NCI-H1048 (cell line): ENCODE measurements around the gene WWOX.

ENCODE experiments used
- DNase-seq: peaks from one replicate; lab custom pipeline; 2025; lab: John Stamatoyannopoulos, UW

WWOX gene

GRCh38 chr16:78812582-78812981 is 713.1 kb downstream of the WWOX start:
- no peak for DNase-seq

- no peak for DNase-seq
These were observed 714.3 kb downstream of the WWOX start for GRCh38 chr16:78813661-78814311.

GRCh38 chr16:78815713-78816112 is 716.3 kb downstream of the WWOX start:
- no peak for DNase-seq

GRCh38 chr16:78816499-78817195 is 717.2 kb downstream of the WWOX start:
- no peak for DNase-seq

- no peak for DNase-seq
These were observed 717.8 kb downstream of the WWOX start for GRCh38 chr16:78817200-78817739.

GRCh38 chr16:78821335-78821734 is 721.9 kb downstream of the WWOX start:
- no peak for DNase-seq

- DNase-seq = no peak
These were observed 723.1 kb downstream of the WWOX start for GRCh38 chr16:78822509-78822908.

GRCh38 chr16:78823027-78823426 is 723.6 kb downstream of the WWOX start:
- no peak for DNase-seq

GRCh38 chr16:78829280-78829679 is 729.8 kb downstream of the WWOX start:
- DNase-seq = no peak

- DNase-seq = no peak
These were observed 731.1 kb downstream of the WWOX start for GRCh38 chr16:78830599-78830998.

GRCh38 chr16:78832100-78832499 is 732.6 kb downstream of the WWOX start:
- no peak for DNase-seq

GRCh38 chr16:78836802-78837491 is 737.5 kb downstream of the WWOX start:
- no peak for DNase-seq

GRCh38 chr16:78837706-78838105 is 738.3 kb downstream of the WWOX start:
- DNase-seq = no peak

- no peak for DNase-seq
These were observed 738.8 kb downstream of the WWOX start for GRCh38 chr16:78838276-78838675.

GRCh38 chr16:78842950-78843349 is 743.5 kb downstream of the WWOX start:
- DNase-seq = no peak

GRCh38 chr16:78843978-78844377 is 744.5 kb downstream of the WWOX start:
- DNase-seq = no peak

- no peak for DNase-seq
These were observed 745.2 kb downstream of the WWOX start for GRCh38 chr16:78844682-78845081.

- DNase-seq = no peak
These were observed 751.8 kb downstream of the WWOX start for GRCh38 chr16:78851266-78851665.

GRCh38 chr16:78852081-78852635 is 752.7 kb downstream of the WWOX start:
- no peak for DNase-seq

GRCh38 chr16:78862022-78862421 is 762.6 kb downstream of the WWOX start:
- DNase-seq = no peak

GRCh38 chr16:78866521-78866920 is 767.1 kb downstream of the WWOX start:
- DNase-seq = no peak

GRCh38 chr16:78869492-78869891 is 770.0 kb downstream of the WWOX start:
- no peak for DNase-seq

GRCh38 chr16:78871241-78871640 is 771.8 kb downstream of the WWOX start:
- DNase-seq = no peak
